ENCODE measurements around the gene SLFN11. TPM values are rescaled to one million over a fixed set of nuclear protein-coding genes. Genes with fewer than 3 reads are reported as not detected.
"Not testable (repeated sequence)": the region's sequence is repeated elsewhere in the genome, so short reads cannot be mapped to it uniquely, and the experiment has no call there.

The SLFN11 gene
- total RNA-seq, 4 donors from 2014 or later, result 39.0 to 68.6 (median 55.0) TPM

DNA sequence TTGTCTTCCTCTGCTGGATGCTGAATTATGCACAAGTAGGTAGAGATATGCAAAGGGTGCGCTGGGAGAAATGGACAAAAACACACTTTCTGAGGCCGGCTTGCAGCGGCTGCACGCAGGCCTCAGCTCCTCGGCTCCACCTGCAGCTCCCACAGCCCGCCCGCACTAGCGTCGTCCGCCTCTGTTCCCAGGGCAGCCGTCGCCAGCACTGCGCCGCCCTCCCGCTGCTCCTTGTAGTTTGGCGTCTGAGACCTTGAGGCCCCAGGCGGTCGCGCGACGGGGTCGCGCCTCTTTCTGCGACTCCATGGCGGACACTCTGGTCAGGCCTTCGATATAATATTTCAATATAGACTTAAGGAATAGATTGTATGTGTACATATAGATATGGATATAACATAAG lies 34.1 kb upstream of the SLFN11 start:
- intact Hi-C loops (cut with DNase I), result no loop called here
- no peak for DNase-seq
- Histone ChIP-seq H3K27me3 (no peaks in the 10 kb centered on the region), H3K9me3 (no peaks in the 10 kb centered on the region), H3K4me1 (no peaks in the 10 kb centered on the region), H3K36me3 (peaks cover 4 to 18% of the 10 kb centered on the region in 2 donors), H3K27ac (no peak overlapping the region), H3K4me3 (replicated peaks in 1 of 3) (no peak overlapping the region)
- TF ChIP-seq POLR2A (IDR thresholded peaks at IDR 0.05) (no peak), CTCF (IDR thresholded peaks at IDR 0.05) (no peak)
- 93 to 95% methylated on average over 25 of the region's 26 CpGs for WGBS, 2 donors

DNA sequence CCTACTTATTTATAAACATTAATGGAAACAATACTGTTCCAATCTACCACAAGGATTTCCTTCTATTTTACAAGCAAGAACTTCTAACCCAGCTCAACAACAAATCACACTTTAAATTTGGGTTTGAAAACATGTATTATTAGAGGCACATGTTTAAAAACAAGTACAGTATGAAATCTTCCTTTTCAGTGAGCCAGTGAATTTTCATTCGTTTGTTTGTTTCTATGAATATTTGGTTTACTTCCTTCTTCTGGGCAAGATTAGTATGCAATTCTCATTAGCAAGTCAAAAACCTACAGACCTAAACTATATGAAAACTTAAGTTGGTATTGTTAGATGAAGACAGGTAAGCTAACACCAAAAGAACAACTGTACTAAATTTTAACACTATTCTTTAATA lies 33.1 kb upstream of the SLFN11 start:
- H3K9me3 ChIP-seq, result no peaks in the 10 kb centered on the region
- WGBS, 2 donors, result 92 to 95% methylated on average over 1 of the region's 1 CpG

GRCh38 chr17:35404360-35404759 lies 30.9 kb upstream of the SLFN11 start:
- no peak for DNase-seq
- Histone ChIP-seq H3K4me3 (replicated peaks in 1 of 3) (no peak overlapping the region), H3K4me1 (no peaks in the 10 kb centered on the region), H3K27me3 (no peaks in the 10 kb centered on the region), H3K27ac (no peak overlapping the region), H3K36me3 (peaks cover 3 to 4% of the 10 kb centered on the region in 2 donors), H3K9me3 (no peaks in the 10 kb centered on the region)
- intact Hi-C loops (cut with DNase I), result no loop called here
- 94 to 96% methylated on average over 1 of the region's 1 CpG for WGBS, 2 donors
- TF ChIP-seq CTCF (IDR thresholded peaks at IDR 0.05) (no peak), POLR2A (IDR thresholded peaks at IDR 0.05) (no peak)

More for the DNA sequence above, 33.1 kb upstream of the SLFN11 start:
- Histone ChIP-seq H3K27me3 (no peaks in the 10 kb centered on the region), H3K4me3 (replicated peaks in 1 of 3) (no peak overlapping the region), H3K27ac (no peak overlapping the region), H3K4me1 (no peaks in the 10 kb centered on the region), H3K36me3 (peaks cover 4 to 18% of the 10 kb centered on the region in 2 donors)
- no peak for TF ChIP-seq CTCF (IDR thresholded peaks at IDR 0.05)
- TF ChIP-seq POLR2A (IDR thresholded peaks at IDR 0.05), result no peak
- intact Hi-C loops (cut with DNase I), result no loop called here
- no peak for DNase-seq

GRCh38 chr17:35393783-35394182 lies 20.4 kb upstream of the SLFN11 start:
- 87 to 90% methylated on average over 13 of the region's 13 CpGs for WGBS, 2 donors
- DNase-seq; H3K4me3 ChIP-seq (replicated peaks in 1 of 3); H3K36me3 ChIP-seq; intact Hi-C loops (cut with DNase I); H3K9me3 ChIP-seq; H3K27me3 ChIP-seq; H3K4me1 ChIP-seq; H3K27ac ChIP-seq: not testable (repeated sequence)

DNA sequence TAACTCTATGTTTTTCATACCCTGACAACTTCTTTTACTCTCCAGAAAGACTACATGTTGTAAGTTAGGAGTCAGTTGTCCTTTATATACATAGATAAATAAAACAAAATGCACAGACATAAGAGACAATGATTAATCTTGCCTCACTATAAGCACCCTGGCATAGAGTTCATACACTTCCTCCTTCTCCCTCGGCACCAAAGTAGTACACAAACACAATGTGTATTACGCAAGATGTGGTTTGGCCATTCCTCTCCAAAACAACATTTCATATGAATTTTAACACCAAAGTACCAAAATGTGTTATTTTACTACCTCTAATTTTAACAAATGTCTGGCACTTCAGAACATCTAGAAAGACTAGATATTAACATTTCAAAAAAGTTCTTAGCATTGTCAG lies 17.2 kb upstream of the SLFN11 start:
- H3K27ac ChIP-seq, result no peak overlapping the region
- no peaks in the 10 kb centered on the region for H3K36me3 ChIP-seq
- H3K27me3 ChIP-seq, result no peaks in the 10 kb centered on the region
- H3K9me3 ChIP-seq, result no peaks in the 10 kb centered on the region
- 49 to 53% methylated on average over 2 of the region's 2 CpGs for WGBS, 2 donors
- intact Hi-C loops (cut with DNase I), result no loop called here
- H3K4me1 ChIP-seq, result no peaks in the 10 kb centered on the region
- no peak for TF ChIP-seq POLR2A (IDR thresholded peaks at IDR 0.05)
- TF ChIP-seq CTCF (IDR thresholded peaks at IDR 0.05), result no peak
- no peak for DNase-seq
- no peak overlapping the region for H3K4me3 ChIP-seq (replicated peaks in 1 of 3)

DNA sequence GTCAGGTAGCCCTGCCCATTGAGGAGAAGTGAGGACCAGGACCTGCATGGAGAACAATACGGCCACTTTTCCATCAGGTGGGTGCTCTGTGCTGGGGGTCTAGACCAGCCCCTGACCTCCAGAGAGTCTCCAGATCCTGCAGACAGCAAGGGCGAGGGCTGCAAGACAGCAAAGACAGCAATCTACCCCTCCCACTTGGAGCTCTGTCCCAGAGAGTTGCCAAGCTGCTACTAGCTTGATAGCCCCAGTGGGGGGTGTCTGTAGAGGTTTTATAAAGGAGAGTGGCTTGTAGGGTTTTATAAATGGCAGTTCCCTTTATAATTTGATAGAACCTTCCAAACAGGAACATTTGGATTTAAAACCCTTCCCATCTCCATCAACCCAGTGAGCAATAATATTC lies 16.7 kb upstream of the SLFN11 start:
- Histone ChIP-seq H3K9me3 (no peaks in the 10 kb centered on the region), H3K4me1 (no peaks in the 10 kb centered on the region), H3K27me3 (no peaks in the 10 kb centered on the region), H3K4me3 (replicated peaks in 1 of 3) (no peak overlapping the region), H3K36me3 (no peaks in the 10 kb centered on the region), H3K27ac (no peak overlapping the region)
- 93 to 100% methylated on average over 2 of the region's 2 CpGs for WGBS, 2 donors
- DNase-seq, result no peak
- intact Hi-C loops (cut with DNase I), result no loop called here
- TF ChIP-seq POLR2A (IDR thresholded peaks at IDR 0.05), result no peak
- TF ChIP-seq CTCF (IDR thresholded peaks at IDR 0.05), result no peak
